CD14-positive monocyte (primary cell): ENCODE measurements around the gene GYS2. TPM values are rescaled to one million over a fixed set of nuclear protein-coding genes. Genes with fewer than 3 reads are reported as not detected.

Source experiments
- DNase-seq, 3 donors: peaks; one replicate each; pipeline ENCODE4 v3.0.0-alpha.2; 2011 to 2022
- H2AFZ ChIP-seq: 2 replicates; pipeline ENCODE4 v1.6.0; 2012; ENCODE audit warnings: mild to moderate bottlenecking, low read depth, low read length, inconsistent platforms; ENCODE audit not compliant: insufficient read depth, poor library complexity, severe bottlenecking
- H3K27ac ChIP-seq, 2 donors: 1 replicate in 1 of 2; 2 replicates in 1 of 2; pipeline ENCODE4 v1.5.1; 2012 to 2013; ENCODE audit warnings: low read length in 2 of 2, control low read depth in 1 of 2, inconsistent platforms in 1 of 2, low read depth in 1 of 2, mild to moderate bottlenecking in 1 of 2
- H3K27me3 ChIP-seq, 2 donors: one replicate each; pipeline versions ENCODE4 v1.6.0 to v1.6.1; 2011 to 2013; ENCODE audit warnings: low read length in 2 of 2; ENCODE audit not compliant: control insufficient read depth in 2 of 2, insufficient read depth in 2 of 2
- H3K36me3 ChIP-seq, 2 donors: replicated peaks in 1 of 2; 1 replicate in 1 of 2; 2 replicates in 1 of 2; pipeline versions ENCODE4 v1.5.1 to v1.6.1; 2012 to 2013; ENCODE audit warnings: low read length in 2 of 2, control low read depth in 1 of 2, inconsistent platforms in 1 of 2, mild to moderate bottlenecking in 1 of 2; ENCODE audit not compliant: insufficient read depth in 2 of 2, control insufficient read depth in 1 of 2
- H3K4me1 ChIP-seq, 2 donors: 1 replicate in 1 of 2; 2 replicates in 1 of 2; pipeline versions ENCODE4 v1.5.1 to v1.6.1; 2012 to 2013; ENCODE audit warnings: low read length in 2 of 2, control low read depth in 1 of 2, inconsistent platforms in 1 of 2, mild to moderate bottlenecking in 1 of 2, moderate library complexity in 1 of 2; ENCODE audit not compliant: insufficient read depth in 2 of 2, control insufficient read depth in 1 of 2
- H3K4me2 ChIP-seq: replicated peaks from 2 replicates; pipeline ENCODE3; 2012; ENCODE audit warnings: low read length, moderate library complexity, mild to moderate bottlenecking; ENCODE audit not compliant: poor library complexity, severe bottlenecking; ENCODE audit errors: extremely low read depth
- H3K4me3 ChIP-seq, 3 experiments: fragments of 200-600 bp in 1 of 3; sonication (generic) in 1 of 3; replicated peaks in 1 of 3; 1 replicate in 2 of 3; 2 replicates in 1 of 3; pipeline ENCODE4 v1.5.1; 2011 to 2013; ENCODE audit warnings: low read length in 3 of 3, mild to moderate bottlenecking in 3 of 3, control low read depth in 2 of 3, low read depth in 2 of 3, inconsistent platforms in 1 of 3, moderate library complexity in 1 of 3
- H3K79me2 ChIP-seq: 2 replicates; pipeline ENCODE4 v1.6.0; 2012; ENCODE audit warnings: mild to moderate bottlenecking, control low read depth, inconsistent platforms, low read length, moderate library complexity; ENCODE audit not compliant: insufficient read depth
- H3K9ac ChIP-seq: 2 replicates; pipeline ENCODE4 v1.6.0; 2017; ENCODE audit warnings: low read length, mild to moderate bottlenecking; ENCODE audit not compliant: insufficient read depth, poor library complexity, severe bottlenecking
- H3K9me3 ChIP-seq, 2 donors: replicated peaks in 1 of 2; 1 replicate in 1 of 2; 2 replicates in 1 of 2; pipeline versions ENCODE4 v1.5.1 to v1.6.1; 2012 to 2013; ENCODE audit warnings: low read length in 2 of 2, control low read depth in 1 of 2; ENCODE audit not compliant: control insufficient read depth in 1 of 2, insufficient read depth in 1 of 2
- H4K20me1 ChIP-seq: 2 replicates; pipeline ENCODE4 v1.6.0; 2012; ENCODE audit warnings: mild to moderate bottlenecking, low read length, control low read depth, moderate library complexity; ENCODE audit not compliant: insufficient read depth
- H3K27ac Mint-ChIP-seq, 7 donors: one replicate each; pipeline ENCODE4 v1.8.0; 2020; ENCODE audit warnings: mild to moderate bottlenecking in 7 of 7, mixed read lengths in 7 of 7, moderate library complexity in 6 of 7, inconsistent platforms in 2 of 7
- H3K27me3 Mint-ChIP-seq, 3 donors: one replicate each; pipeline ENCODE4 v1.8.0; 2021 to 2022; ENCODE audit warnings: low read depth in 3 of 3, mild to moderate bottlenecking in 3 of 3, mixed read lengths in 3 of 3, moderate library complexity in 3 of 3, inconsistent platforms in 1 of 3
- H3K36me3 Mint-ChIP-seq, 2 donors: one replicate each; pipeline ENCODE4 v1.8.0; 2020; ENCODE audit warnings: mixed read lengths in 2 of 2, inconsistent platforms in 1 of 2, mild to moderate bottlenecking in 1 of 2
- H3K4me1 Mint-ChIP-seq: one replicate; pipeline ENCODE4 v1.8.0; 2020; ENCODE audit warnings: mild to moderate bottlenecking, mixed read lengths
- H3K4me3 Mint-ChIP-seq, 2 donors: one replicate each; pipeline ENCODE4 v1.8.0; 2020; ENCODE audit warnings: mild to moderate bottlenecking in 2 of 2, mixed read lengths in 2 of 2, moderate library complexity in 1 of 2
- H3K9me3 Mint-ChIP-seq, 7 donors: one replicate each; pipeline ENCODE4 v1.8.0; 2020 to 2022; ENCODE audit warnings: mixed read lengths in 7 of 7, mild to moderate bottlenecking in 6 of 7, moderate library complexity in 6 of 7, inconsistent platforms in 2 of 7
- CTCF ChIP-seq: fragments of 200-600 bp; IDR thresholded peaks from one replicate; pipeline ENCODE4 v1.8.0; 2022; ENCODE audit warnings: antibody characterized with exemption, mild to moderate bottlenecking
- WGBS: methylation state at CpG from one replicate; pipeline ENCODE4 v1.1.5; 2013; ENCODE audit warnings: missing lambda C conversion rate; ENCODE audit not compliant: insufficient coverage; 5-methylcytosine and 5-hydroxymethylcytosine counted together
- intact Hi-C, 2 donors: fragments of 100-400 bp; cut with micrococcal nuclease; formaldehyde crosslinking; loops; one replicate each; pipeline versions ENCODE4 v1.15.0 to v1.15.1; 2023
- polyA plus RNA-seq, 3 donors: library from polyadenylated mRNA; depleted of rRNA in 1 of 3; unstranded in 2 of 3; stranded (reverse) in 1 of 3; fragments of 300-500 nt in 2 of 3; fragments of >200 nt in 1 of 3; fragmentation: Illumina TruSeq in 2 of 3; gene quantifications; 1 replicate in 2 of 3; 2 replicates in 1 of 3; pipeline ENCODE4 v1.2.3, GENCODE V29; 2012 to 2021

GYS2 gene
- polyA plus RNA-seq, 3 donors: not detected

- no peak overlapping the region for H3K4me2 ChIP-seq
- H3K9me3 ChIP-seq: no peaks in the 10 kb centered on the region
- no peaks in the 10 kb centered on the region for H3K79me2 ChIP-seq
- Mint-ChIP-seq H3K27me3 (peaks cover 0 to 2% (median 0%) of the 10 kb centered on the region in 3 donors), H3K4me3 (no peak overlapping the region), H3K27ac (no peak overlapping the region), H3K36me3 (no peaks in the 10 kb centered on the region), H3K4me1 (no peaks in the 10 kb centered on the region), H3K9me3 (peaks cover 0 to 3% (median 0%) of the 10 kb centered on the region in 7 donors)
- no peaks in the 10 kb centered on the region for H3K4me1 ChIP-seq
- no peak overlapping the region for H3K27ac ChIP-seq
- WGBS: 96% methylated on average over 3 of the region's 4 CpGs
- no peaks in the 10 kb centered on the region for H3K36me3 ChIP-seq
- DNase-seq: no peak
- no peak for TF ChIP-seq CTCF
- H4K20me1 ChIP-seq: no peaks in the 10 kb centered on the region
- H3K4me3 ChIP-seq: no peak overlapping the region
- H2AFZ ChIP-seq: no peak overlapping the region
- no peak overlapping the region for H3K9ac ChIP-seq
- no peaks in the 10 kb centered on the region for H3K27me3 ChIP-seq
- intact Hi-C loops: no loop called here
Observed at GRCh38 chr12:21568115-21568514, 36.5 kb downstream of the GYS2 start.

- Histone ChIP-seq H3K79me2 (no peaks in the 10 kb centered on the region), H3K9me3 (no peaks in the 10 kb centered on the region), H3K9ac (no peak overlapping the region), H3K27me3 (no peaks in the 10 kb centered on the region), H3K4me1 (no peaks in the 10 kb centered on the region), H3K4me3 (no peak overlapping the region), H2AFZ (no peak overlapping the region), H3K36me3 (no peaks in the 10 kb centered on the region), H3K4me2 (no peak overlapping the region), H4K20me1 (no peaks in the 10 kb centered on the region), H3K27ac (no peak overlapping the region)
- H3K9me3 Mint-ChIP-seq: peaks cover 0 to 3% (median 0%) of the 10 kb centered on the region in 7 donors
- intact Hi-C loops: no loop called here
- 100% methylated on average over 2 of the region's 3 CpGs for WGBS
- no peak overlapping the region for H3K27ac Mint-ChIP-seq
- H3K4me1 Mint-ChIP-seq: no peaks in the 10 kb centered on the region
- peaks cover 0 to 2% (median 0%) of the 10 kb centered on the region in 3 donors for H3K27me3 Mint-ChIP-seq
- TF ChIP-seq CTCF: no peak
- no peaks in the 10 kb centered on the region for H3K36me3 Mint-ChIP-seq
- DNase-seq: no peak
- H3K4me3 Mint-ChIP-seq: no peak overlapping the region
Observed at GRCh38 chr12:21566907-21567394, 37.7 kb downstream of the GYS2 start.
